Panc1 (cell line): ENCODE results near the gene CUX1. TPM values are rescaled to one million over a fixed set of nuclear protein-coding genes. Genes with fewer than 3 reads are reported as not detected.

Experiments
- ATAC-seq: fragments of 200-7000 bp; cut with Tn5 transposase; 2 replicates; pipeline ENCODE4 v1.9.1; 2020; ENCODE audit warnings: mild to moderate bottlenecking, moderate library complexity
- BruUV-seq: library from RNA; stranded (reverse); fragments of 400-500 nt; replicated peaks from 2 replicates; lab custom pipeline; 2021; lab: Mats Ljungman, UMichigan
- CTCF ChIA-PET: fragments of 300-600 bp; sonication (Branson Sonifier 250); formaldehyde crosslinking; loops from one replicate; lab custom pipeline; 2022; ENCODE audit warnings: antibody characterized with exemption; lab: Charles Lee
- POLR2A ChIA-PET: fragments of 300-600 bp; sonication (Branson Sonifier 250); formaldehyde crosslinking; loops from one replicate; lab custom pipeline; 2022; ENCODE audit warnings: antibody characterized with exemption; lab: Charles Lee
- DNase-seq: peaks from one replicate; pipeline ENCODE4 v3.0.0-alpha.2; 2010; ENCODE audit warnings: low read depth, low spot score
- H3K27ac ChIP-seq: 2 replicates; pipeline ENCODE4 v1.5.1; 2011; ENCODE audit warnings: mild to moderate bottlenecking, low read length, inconsistent platforms
- H3K27me3 ChIP-seq: fragments of 200-500 bp; sonication (Bioruptor generic); 2 replicates; pipeline ENCODE4 v1.6.0; 2014; ENCODE audit warnings: low read length, inconsistent platforms; ENCODE audit not compliant: control insufficient read depth, insufficient read depth
- H3K36me3 ChIP-seq: fragments of 200-500 bp; sonication (Bioruptor generic); 2 replicates; pipeline ENCODE4 v1.5.1; 2014; ENCODE audit warnings: inconsistent platforms, mild to moderate bottlenecking, low read length, moderate library complexity; ENCODE audit not compliant: control insufficient read depth, insufficient read depth
- H3K4me1 ChIP-seq: 2 replicates; pipeline ENCODE4 v1.5.1; 2011; ENCODE audit warnings: inconsistent platforms, mild to moderate bottlenecking, low read length, moderate library complexity; ENCODE audit not compliant: control insufficient read depth, insufficient read depth
- H3K4me3 ChIP-seq, 2 experiments: 2 replicates each; pipeline ENCODE4 v1.5.1; 2011 to 2012; ENCODE audit warnings: low read depth in 2 of 2, low read length in 2 of 2, mild to moderate bottlenecking in 2 of 2, inconsistent platforms in 1 of 2, moderate library complexity in 1 of 2
- H3K9me3 ChIP-seq: fragments of 200-500 bp; sonication (Bioruptor generic); 2 replicates; pipeline ENCODE4 v1.5.1; 2014; ENCODE audit warnings: low read depth, mild to moderate bottlenecking, inconsistent platforms, low read length, moderate library complexity; ENCODE audit not compliant: control insufficient read depth, insufficient read depth
- POLR2AphosphoS5 ChIP-seq: IDR thresholded peaks from 2 replicates; pipeline ENCODE4 v1.6.1; 2012; ENCODE audit warnings: mild to moderate bottlenecking, low read depth, low read length, moderate library complexity
- SIN3A ChIP-seq: IDR thresholded peaks from 2 replicates; pipeline ENCODE4 v1.6.1; 2012; ENCODE audit warnings: low read depth, mild to moderate bottlenecking, low read length, moderate library complexity, borderline replicate concordance; ENCODE audit not compliant: insufficient read depth
- TCF7L2 ChIP-seq: IDR thresholded peaks from 2 replicates; pipeline ENCODE4 v1.6.1; 2011; ENCODE audit warnings: mild to moderate bottlenecking, low read depth, low read length, inconsistent platforms
- in situ Hi-C: cut with HindIII; loops from 2 replicates; pipeline ENCODE4 v1.10.0; 2016; ENCODE audit warnings: low sequenced_read_pairs, low pct_unique_long_range_greater_than_20kb
- intact Hi-C: fragments of 100-400 bp; cut with micrococcal nuclease; formaldehyde crosslinking; loops from one replicate; pipeline ENCODE4 v1.10.0; 2022; ENCODE audit not compliant: unreplicated experiment
- total RNA-seq: library from RNA; stranded (reverse); gene quantifications from one replicate; pipeline ENCODE4 v1.2.1, GENCODE V29; 2021; ENCODE audit not compliant: unreplicated experiment
- TF ChIP-seq, protein P1 (sequence below), 2 experiments: IDR thresholded peaks; 2 replicates each; pipeline ENCODE4 v1.6.1; 2011 to 2012; ENCODE audit warnings: low read depth in 2 of 2, control low read depth in 1 of 2, low read length in 1 of 2, mild to moderate bottlenecking in 1 of 2, moderate library complexity in 1 of 2; ENCODE audit not compliant: insufficient read depth in 1 of 2
- TF ChIP-seq, protein P2 (sequence below): fragments of 450-650 bp; IDR thresholded peaks from 2 replicates; pipeline ENCODE4 v1.5.1; 2017; ENCODE audit warnings: mild to moderate bottlenecking

The CUX1 gene
- total RNA-seq, 1 experiment from 2014 or later = 50.9 TPM

DNA sequence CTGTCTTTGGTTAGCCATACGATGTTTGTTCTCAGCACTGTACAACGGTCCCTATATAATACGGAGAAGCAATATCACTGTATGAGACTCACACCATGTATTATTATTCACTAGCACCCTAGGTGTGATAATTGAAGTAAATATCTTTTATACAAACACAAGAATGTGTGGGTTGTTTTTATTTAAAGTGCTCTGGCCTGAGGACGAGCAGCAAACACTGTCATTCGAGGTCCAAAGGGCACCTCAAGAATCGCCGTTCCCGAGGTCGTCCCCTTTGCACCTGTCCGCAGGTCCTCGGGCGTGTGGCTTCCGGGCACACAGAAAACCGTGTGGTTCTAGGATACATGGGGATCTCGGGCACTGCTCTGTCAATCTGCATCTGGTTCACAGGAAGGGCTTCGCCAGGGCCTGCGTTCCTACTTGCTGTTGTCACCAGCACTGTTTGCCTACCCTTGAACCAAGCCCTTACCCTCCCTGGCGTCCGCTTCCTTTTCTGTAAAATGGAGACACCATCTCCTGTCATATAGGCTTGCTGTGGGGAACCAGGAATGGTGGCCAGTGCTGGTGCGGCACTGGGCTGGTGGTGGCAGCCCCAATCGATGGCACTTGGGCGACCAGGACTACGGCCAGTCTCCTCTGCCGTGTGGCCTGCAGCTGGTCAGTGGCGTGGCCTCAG lies 440.8 kb downstream of the CUX1 start:
- TF ChIP-seq TCF7L2 (no peak), POLR2AphosphoS5 (no peak), SIN3A (no peak)
- TF ChIP-seq, protein P1, sequence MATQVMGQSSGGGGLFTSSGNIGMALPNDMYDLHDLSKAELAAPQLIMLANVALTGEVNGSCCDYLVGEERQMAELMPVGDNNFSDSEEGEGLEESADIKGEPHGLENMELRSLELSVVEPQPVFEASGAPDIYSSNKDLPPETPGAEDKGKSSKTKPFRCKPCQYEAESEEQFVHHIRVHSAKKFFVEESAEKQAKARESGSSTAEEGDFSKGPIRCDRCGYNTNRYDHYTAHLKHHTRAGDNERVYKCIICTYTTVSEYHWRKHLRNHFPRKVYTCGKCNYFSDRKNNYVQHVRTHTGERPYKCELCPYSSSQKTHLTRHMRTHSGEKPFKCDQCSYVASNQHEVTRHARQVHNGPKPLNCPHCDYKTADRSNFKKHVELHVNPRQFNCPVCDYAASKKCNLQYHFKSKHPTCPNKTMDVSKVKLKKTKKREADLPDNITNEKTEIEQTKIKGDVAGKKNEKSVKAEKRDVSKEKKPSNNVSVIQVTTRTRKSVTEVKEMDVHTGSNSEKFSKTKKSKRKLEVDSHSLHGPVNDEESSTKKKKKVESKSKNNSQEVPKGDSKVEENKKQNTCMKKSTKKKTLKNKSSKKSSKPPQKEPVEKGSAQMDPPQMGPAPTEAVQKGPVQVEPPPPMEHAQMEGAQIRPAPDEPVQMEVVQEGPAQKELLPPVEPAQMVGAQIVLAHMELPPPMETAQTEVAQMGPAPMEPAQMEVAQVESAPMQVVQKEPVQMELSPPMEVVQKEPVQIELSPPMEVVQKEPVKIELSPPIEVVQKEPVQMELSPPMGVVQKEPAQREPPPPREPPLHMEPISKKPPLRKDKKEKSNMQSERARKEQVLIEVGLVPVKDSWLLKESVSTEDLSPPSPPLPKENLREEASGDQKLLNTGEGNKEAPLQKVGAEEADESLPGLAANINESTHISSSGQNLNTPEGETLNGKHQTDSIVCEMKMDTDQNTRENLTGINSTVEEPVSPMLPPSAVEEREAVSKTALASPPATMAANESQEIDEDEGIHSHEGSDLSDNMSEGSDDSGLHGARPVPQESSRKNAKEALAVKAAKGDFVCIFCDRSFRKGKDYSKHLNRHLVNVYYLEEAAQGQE (IDR thresholded peaks at IDR 0.05; ENCODE audit: insufficient read depth in 1 of 2, low read depth in 2 of 2, low read length in 1 of 2) = no peak
- TF ChIP-seq, protein P2, sequence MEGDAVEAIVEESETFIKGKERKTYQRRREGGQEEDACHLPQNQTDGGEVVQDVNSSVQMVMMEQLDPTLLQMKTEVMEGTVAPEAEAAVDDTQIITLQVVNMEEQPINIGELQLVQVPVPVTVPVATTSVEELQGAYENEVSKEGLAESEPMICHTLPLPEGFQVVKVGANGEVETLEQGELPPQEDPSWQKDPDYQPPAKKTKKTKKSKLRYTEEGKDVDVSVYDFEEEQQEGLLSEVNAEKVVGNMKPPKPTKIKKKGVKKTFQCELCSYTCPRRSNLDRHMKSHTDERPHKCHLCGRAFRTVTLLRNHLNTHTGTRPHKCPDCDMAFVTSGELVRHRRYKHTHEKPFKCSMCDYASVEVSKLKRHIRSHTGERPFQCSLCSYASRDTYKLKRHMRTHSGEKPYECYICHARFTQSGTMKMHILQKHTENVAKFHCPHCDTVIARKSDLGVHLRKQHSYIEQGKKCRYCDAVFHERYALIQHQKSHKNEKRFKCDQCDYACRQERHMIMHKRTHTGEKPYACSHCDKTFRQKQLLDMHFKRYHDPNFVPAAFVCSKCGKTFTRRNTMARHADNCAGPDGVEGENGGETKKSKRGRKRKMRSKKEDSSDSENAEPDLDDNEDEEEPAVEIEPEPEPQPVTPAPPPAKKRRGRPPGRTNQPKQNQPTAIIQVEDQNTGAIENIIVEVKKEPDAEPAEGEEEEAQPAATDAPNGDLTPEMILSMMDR = no peak
- Histone ChIP-seq H3K4me3 (no peak overlapping the region), H3K4me1 (no peaks in the 10 kb centered on the region), H3K27ac (no peak overlapping the region), H3K27me3 (no peaks in the 10 kb centered on the region), H3K36me3 (no peaks in the 10 kb centered on the region), H3K9me3 (no peaks in the 10 kb centered on the region)
- BruUV-seq = no TSS peak
- CTCF ChIA-PET = no interaction called here
- in situ Hi-C loops = no loop called here
- POLR2A ChIA-PET = no interaction called here
- intact Hi-C loops = no loop called here
- ATAC-seq = no peak
- DNase-seq = no peak

DNA sequence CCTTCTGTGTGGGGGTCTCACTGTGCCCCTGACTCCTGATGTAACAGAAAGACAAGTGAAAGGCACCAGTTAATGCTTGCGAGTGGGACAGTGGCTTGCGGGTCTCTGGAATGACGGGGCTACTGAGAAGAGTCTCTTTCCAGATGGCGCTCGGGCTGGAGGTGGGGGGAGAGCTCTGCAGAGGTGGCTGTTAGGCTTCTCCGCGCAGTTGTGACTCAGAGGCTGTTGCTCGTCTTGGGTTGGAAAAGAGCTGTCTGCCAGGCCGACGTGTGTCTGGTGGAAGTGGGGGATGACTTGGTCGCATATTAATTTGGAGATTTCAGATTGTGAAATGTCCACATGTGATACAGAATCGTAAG lies 441.3 kb downstream of the CUX1 start:
- intact Hi-C loops = no loop called here
- in situ Hi-C loops = no loop called here
- no peak overlapping the region for H3K4me3 ChIP-seq
- H3K4me1 ChIP-seq = no peaks in the 10 kb centered on the region
- CTCF ChIA-PET = interaction anchor here (0.6 kb wide), 1 partner anchor 425 kb away, joined by 4 read pairs; no protein-coding TSS in a partner anchor
- no peaks in the 10 kb centered on the region for H3K9me3 ChIP-seq
- no peak overlapping the region for H3K27ac ChIP-seq
- ATAC-seq = no peak
- no peak for DNase-seq
- POLR2A ChIA-PET = no interaction called here
- no TSS peak for BruUV-seq
- H3K27me3 ChIP-seq = no peaks in the 10 kb centered on the region
- TF ChIP-seq SIN3A (no peak), TCF7L2 (no peak), POLR2AphosphoS5 (no peak)
- TF ChIP-seq, protein P2 = no peak
- TF ChIP-seq, protein P1 (IDR thresholded peaks at IDR 0.05; ENCODE audit: insufficient read depth in 1 of 2, low read depth in 2 of 2, low read length in 1 of 2) = no peak
- H3K36me3 ChIP-seq = no peaks in the 10 kb centered on the region
